Right renal pelvis (tissue), 4 donors: ENCODE data around the gene AGAP2. TPM values are rescaled to one million over a fixed set of nuclear protein-coding genes. Genes with fewer than 3 reads are reported as not detected.
"Not testable (repeated sequence)": the region's sequence is repeated elsewhere in the genome, so short reads cannot be mapped to it uniquely, and the experiment has no call there.

Experiments used
- DNase-seq, 4 donors: peaks; one replicate each; pipeline ENCODE4 v3.0.0-alpha.2; 2013; ENCODE audit warnings: low read depth in 4 of 4, low spot score in 3 of 4, missing footprints in 1 of 4
- polyA plus RNA-seq, 4 donors: library from polyadenylated mRNA; unstranded; fragments of 120-200 nt; gene quantifications; one replicate each; pipeline ENCODE4 v1.2.1, GENCODE V29; 2013; ENCODE audit not compliant: insufficient read length in 4 of 4

AGAP2 gene
- polyA plus RNA-seq, 4 donors: 0.73 to 2.0 (median 1.1) TPM

- no peak for DNase-seq
Observed at GRCh38 chr12:57724936-57725740, 13.4 kb downstream of the AGAP2 start.

GRCh38 chr12:57724003-57724935 is 14.3 kb downstream of the AGAP2 start:
- DNase-seq: no peak

GRCh38 chr12:57723630-57723962 is 14.9 kb downstream of the AGAP2 start:
- no peak for DNase-seq

- DNase-seq: no peak
Observed at GRCh38 chr12:57722716-57723629, 15.6 kb downstream of the AGAP2 start.

GRCh38 chr12:57721846-57722608 is 16.5 kb downstream of the AGAP2 start:
- not testable (repeated sequence) for DNase-seq

- no peak for DNase-seq
Observed at GRCh38 chr12:57720606-57721595, 17.6 kb downstream of the AGAP2 start.

GRCh38 chr12:57719777-57720605 is 18.6 kb downstream of the AGAP2 start:
- no peak for DNase-seq

- DNase-seq: no peak
Observed at GRCh38 chr12:57718641-57719528, 19.7 kb downstream of the AGAP2 start.

- DNase-seq: no peak
Observed at GRCh38 chr12:57717846-57718640, 20.5 kb downstream of the AGAP2 start.

- DNase-seq: no peak
Observed at GRCh38 chr12:57717131-57717530, 21.4 kb downstream of the AGAP2 start.

- no peak for DNase-seq
Observed at GRCh38 chr12:57716305-57716704, 22.2 kb downstream of the AGAP2 start.

- DNase-seq: no peak
Observed at GRCh38 chr12:57715786-57716185, 22.8 kb downstream of the AGAP2 start.

- DNase-seq: not testable (repeated sequence)
Observed at GRCh38 chr12:57715036-57715748, 23.4 kb downstream of the AGAP2 start.

GRCh38 chr12:57713209-57713608 is 25.3 kb downstream of the AGAP2 start:
- no peak for DNase-seq

GRCh38 chr12:57712701-57713100 is 25.8 kb downstream of the AGAP2 start:
- no peak for DNase-seq
